Umbilical cord (tissue), 2 donors: ENCODE measurements around the gene TMEM220. TPM values are rescaled to one million over a fixed set of nuclear protein-coding genes. Genes with fewer than 3 reads are reported as not detected.
A peak's percentile ranks its signal among the peaks of the same experiment; 100 is the strongest.
"Not testable (repeated sequence)": the region's sequence is repeated elsewhere in the genome, so short reads cannot be mapped to it uniquely, and the experiment has no call there.

Experiments used
- DNase-seq: peaks from one replicate; pipeline ENCODE4 v3.0.0-alpha.2; 2015; ENCODE audit warnings: low spot score
- total RNA-seq: library from RNA; depleted of rRNA; stranded (reverse); fragments of >200 nt; gene quantifications from one replicate; pipeline ENCODE4 v1.2.3, GENCODE V29; 2014; ENCODE audit warnings: low replicate concordance; ENCODE audit not compliant: insufficient read depth

The TMEM220 gene
- total RNA-seq, 1 donor from 2014 or later = 20.0 TPM

DNA sequence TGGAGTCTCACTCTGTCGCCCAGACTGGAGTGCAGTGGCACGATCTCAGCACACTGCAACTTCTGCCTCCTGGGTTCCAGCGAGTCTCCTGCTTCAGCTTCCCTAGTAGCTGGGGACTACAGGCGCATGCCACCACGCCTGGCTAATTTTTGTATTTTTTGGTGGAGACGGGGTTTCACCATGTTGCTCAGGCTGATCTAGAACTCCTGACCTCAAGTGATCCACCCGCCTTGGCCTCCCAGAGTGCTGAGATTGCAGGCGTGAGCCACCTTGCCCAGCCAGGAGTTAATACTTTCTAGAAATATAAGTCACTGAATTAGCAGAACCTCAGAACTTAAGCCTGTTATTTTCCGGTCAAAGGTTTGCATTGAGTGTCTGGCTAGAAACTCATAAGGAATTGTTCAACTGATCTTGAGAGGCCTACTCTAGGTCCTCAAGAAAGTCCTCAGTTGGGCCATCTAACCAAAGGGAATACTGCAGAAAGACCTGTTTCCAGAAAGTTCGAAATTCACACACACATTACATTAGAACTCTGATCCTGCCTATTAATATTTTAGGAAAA lies 1.4 kb downstream of the TMEM220 start:
- DNase-seq = no peak

DNA sequence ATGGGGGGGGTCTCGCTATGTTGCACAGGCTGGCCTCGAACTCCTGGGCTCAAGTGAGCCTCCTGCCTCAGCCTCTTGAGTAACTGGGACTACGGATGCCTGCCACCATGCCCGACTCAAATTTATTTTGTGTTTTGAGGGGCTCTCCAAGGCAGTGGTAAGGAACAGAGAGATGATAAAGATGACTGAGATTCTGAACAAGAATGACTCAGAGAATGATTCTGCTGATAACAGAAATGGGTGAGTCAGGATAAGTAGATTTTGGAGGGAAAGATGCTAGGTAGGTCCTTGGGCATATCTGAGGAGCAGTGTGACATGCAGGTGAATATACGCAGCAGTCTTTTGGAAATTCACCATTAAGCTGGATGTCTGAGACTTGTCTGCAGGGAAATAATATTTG lies 2.6 kb downstream of the TMEM220 start:
- DNase-seq = no peak

DNA sequence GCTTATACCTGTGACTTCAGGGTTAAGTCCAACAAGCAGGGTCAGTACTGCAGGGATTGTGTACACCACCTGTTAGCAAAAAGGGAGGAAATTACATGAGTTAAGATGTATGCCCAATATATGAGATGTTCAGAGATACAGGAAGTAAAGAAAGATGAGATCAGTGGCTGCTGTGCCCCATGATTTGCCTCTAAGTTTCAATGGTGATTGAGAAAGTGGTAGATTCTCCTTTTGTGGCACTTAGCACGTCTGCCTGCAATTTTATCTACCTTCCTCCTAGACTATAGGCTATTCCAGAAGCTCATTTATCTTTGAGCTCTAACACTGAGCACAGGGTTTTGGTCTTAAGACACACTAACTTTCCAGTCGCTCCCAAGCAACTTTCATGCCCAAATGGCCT lies 3.6 kb downstream of the TMEM220 start:
- DNase-seq = no peak

DNA sequence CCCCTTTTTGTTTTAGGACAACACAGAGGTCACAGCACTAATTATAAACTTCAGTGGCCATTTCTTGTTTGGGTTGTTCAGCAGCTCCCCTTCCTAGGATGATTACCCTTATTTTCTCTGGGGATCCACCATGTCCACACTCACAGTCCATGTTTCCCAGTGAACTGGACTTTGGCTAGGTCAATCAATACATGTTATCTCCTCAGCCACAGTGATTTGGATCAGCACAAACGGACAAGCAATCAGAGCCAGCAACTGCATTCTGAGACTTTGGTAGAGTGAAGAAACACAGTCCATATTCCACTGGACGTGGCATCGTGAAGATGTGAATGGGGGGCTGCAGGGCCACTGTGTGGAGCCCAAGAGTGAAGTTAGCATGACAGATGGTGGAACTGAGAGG lies 4.6 kb downstream of the TMEM220 start:
- no peak for DNase-seq

DNA sequence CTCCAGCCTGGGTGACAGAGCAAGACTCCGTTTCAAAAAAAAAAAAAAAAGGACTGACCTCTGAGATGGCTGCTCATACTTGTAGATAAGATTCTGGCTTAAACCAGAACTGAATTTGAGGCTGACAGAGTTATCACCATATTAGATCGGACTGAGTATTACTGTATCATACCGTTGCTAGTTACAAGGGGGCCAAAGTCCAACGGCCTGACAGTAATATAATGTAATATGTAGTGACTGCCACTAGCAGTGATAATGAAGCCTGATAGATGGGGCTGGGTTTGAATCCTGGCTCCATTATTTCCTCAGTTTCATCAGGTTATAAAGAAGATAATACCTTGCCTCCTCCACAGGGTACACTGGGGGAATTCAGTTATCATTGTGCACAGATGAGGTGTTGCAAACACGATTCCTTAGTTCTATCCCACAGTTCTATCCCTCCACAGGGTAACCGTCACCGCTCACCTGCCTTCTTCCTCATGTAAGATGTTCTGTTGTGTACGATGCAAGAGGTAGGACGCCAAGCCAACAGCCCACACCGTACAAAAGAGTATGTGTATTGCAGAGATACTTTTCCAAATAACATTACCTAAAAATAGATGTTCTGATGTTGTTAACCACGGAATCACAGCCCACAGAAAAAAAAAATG lies 5.2 kb downstream of the TMEM220 start:
- DNase-seq = no peak

DNA sequence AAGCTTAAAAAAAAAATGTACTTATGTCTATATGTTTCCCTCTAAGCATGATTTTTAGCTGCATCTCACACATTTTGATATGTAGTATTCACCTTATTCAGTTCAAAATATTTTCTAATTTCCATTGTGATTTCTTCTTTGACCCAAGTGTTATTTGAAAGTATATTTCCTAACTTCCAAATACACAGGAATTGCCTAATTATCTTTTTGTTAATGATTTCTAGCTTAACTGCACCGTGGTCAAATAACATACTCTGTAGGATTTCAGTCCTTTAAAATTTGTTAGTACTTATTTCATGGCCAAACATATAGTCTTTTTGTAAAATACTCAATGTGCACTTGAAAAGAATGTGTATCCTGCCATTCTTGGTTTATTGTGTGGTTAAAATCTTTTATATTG lies 11.3 kb downstream of the TMEM220 start:
- DNase-seq = no peak

DNA sequence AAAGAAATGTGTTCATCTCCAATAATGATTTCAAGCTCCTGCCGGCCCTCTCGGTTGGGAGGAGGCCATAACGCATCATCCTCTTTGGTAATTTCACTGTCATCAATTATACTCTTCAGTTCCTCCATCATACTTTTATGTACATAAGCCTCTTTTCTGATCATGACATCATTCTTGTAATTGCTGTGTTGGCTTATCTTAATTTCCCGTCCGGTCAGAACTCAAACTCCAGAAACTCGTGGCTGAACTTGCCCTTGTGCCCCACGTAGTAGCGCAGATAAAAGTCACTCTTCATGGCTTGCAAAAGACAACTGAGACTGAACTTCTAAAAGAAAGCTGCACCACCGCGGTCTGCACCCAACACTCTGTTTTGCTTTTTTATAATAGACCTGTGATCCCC lies 13.6 kb downstream of the TMEM220 start:
- DNase-seq = no peak

DNA sequence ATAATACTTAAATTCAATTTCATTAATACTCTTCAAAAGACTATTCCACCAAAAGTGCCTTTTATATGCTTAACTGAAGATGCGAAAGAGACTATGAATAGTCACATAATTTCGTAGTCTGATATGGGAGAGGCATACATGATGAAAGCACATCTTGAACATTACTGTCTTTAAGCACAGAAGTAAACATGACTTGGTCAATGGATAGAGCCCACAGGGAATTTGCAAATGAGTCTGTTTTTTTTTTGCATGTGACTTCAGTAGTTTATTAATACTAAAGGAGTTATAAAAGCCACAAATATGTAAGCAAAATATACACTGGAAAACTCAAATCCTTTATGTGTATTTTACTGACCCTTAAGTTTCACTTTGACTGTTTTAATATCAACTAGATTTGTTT lies 16.5 kb downstream of the TMEM220 start:
- no peak for DNase-seq

DNA sequence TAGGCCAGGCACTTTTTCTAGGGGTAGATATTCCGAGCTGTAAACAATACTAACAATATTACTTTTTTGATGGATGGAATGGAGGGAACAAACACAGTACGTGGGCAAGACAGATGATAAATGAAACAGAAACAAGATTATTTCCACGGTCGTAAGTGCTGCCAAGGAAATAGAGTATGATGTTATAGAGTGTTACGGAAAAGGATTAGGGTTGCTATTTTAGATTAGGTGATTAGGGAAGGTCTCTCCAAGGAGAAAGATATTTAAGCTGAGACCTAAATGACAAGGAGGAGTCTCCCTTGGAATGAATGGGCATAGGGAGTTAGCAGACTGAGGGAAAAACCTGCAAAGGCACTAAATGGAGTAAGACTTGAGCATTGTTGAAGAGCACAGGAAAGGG lies 24.1 kb downstream of the TMEM220 start:
- DNase-seq = no peak

DNA sequence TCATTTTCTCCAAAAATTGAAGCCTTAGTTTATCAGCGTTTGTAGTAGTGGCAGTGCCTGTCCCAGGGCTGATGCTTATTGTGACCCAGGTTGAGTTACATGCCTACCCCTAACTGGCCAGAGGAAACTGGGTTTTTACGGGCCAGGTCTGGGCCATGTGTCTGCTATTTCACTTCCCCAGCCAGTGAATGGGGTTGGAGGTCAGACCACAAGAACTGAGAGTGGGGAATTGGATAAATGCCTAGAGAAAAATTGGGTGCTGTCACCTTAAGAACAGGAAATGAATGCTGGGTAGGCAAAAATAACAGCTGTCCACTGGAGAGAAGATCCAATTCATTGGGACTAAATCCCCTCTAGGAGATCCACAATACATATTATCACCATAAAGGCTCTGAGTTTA lies 27.2 kb downstream of the TMEM220 start:
- no peak for DNase-seq

DNA sequence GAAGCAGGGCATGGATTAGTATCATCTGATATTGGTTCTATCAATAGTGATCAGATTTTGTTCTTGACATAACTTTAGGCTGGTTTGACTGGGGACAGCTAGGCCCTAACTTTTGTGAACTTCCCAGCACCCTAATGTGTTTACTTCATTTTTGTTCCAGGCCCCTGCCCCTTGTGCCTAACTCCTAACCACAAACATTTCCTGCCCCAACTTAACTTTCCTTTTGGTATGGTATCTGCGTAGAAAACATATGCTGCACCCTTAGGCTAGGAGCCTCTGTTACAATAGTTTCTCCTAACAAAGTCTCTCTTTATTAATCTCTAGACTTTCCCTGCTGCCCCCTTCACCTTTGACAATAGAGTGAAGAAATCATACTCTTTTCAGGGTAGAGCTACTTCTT lies 30.0 kb downstream of the TMEM220 start:
- DNase-seq = no peak

DNA sequence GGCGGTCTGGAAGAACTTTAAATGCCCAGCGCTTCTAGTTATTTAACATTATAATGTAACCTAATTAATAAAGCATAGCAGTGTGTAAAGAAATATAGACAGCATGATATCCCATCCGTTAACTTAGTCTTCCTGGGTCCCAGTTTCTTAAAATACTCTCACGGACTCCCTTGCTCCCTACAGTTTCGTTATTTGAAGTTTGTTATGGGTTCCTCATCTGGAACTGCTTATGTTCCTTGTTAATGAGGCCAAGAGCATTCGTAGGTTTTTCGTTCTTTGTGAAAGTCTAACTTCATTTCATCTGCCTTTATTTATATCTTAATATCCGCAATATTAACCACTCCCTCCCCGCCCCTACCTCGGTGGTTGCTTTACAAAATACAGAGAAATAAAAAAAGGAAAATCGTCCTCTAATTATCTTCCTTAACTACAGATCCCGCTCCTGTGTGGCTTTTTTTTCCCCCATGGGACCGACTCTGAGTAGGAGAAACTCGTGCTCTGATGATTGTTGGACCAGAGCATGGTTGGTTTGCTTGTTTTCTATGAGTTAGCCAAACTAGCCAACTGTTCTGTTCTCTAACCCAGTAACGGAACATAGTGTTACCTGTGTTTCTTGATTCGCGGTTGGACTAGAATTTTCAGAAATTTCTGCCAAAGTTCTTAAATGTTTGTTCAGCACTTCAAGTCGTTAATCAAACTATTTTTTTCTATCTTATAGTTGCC lies 31.6 kb downstream of the TMEM220 start:
- peak; percentile 21 for DNase-seq

DNA sequence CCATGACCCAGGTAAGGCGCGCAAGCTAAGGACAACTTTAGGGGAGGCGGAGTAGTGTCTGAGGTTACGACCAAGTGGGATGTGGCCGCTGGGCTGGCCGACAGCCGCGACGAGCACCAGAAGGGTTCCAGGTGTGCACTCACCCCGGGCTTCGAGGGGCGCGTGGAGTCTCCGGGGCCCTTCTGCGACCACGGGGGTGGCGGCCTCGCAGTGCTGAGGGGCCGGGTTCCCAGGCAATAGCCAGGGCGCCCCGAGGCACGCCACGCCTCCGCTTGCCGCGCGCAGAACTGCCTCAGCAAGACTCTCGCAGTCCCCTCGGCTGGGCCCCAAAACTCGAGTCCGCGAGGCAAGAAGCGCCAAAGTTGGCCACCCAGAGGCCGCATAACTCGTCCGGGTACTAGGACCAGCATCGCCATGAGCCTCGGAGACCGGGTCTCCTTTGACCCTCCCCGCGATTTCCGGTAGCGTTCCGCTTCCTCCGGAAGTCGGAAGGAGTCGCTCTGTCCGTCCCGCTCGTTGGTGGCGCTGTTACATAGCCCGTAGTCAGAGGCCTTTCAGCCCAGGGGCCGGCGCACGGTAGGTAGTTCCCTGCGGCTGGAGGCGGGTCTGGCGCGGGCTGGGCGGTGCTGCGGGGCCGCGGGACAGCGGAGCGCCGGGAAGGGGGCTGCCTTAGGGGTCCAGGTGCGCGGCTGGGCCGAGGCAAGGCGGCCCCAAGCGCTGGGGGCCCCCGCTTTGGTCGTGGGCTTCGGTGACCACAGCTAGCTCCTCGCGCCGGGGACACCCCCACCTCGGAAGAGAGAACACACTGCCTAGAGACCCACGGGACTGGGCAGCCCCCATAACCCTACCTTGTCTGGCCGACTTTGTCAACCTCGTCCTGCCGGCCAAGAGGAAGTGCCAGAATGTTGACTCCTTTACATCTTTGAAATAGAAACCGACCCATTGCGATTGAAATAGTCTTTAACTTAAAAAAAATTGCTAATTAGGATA lies 32.4 kb downstream of the TMEM220 start, which contains the start of the genes ADPRM and SCO1:
ADPRM (plus strand) TSS at position 503 of the 990 bp plus-strand sequence. CDS start 7,333 bp downstream, outside the sequence.
SCO1 (minus strand) TSS at position 442 of the 990 bp plus-strand sequence; CDS start at position 416, 26 bp downstream.
- peak; percentile 98 for DNase-seq

DNA sequence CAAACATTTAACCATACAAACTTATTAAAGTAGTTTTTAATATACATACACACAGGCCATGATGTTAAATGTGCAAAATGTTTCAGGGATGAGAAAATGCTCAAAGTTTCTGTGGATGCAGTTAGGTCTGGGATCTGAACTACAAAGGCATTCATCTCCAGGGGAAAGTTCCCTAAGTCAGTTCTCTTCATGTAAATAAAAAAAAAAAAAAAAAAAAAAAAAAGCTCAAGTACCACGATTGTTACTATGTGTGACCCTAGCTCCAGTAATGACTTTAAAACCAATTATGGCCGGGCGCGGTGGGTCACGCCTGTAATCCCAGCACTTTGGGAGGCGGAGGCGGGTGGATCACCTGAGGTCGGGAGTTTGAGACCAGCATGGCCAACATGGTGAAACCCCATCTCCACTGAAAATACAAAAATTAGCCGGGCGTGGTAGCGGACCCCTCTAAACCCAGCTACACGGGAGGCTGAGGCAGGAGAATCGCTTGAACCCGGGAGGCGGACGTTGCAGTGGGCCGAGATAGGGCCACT lies 33.9 kb downstream of the TMEM220 start:
- not testable (repeated sequence) for DNase-seq

DNA sequence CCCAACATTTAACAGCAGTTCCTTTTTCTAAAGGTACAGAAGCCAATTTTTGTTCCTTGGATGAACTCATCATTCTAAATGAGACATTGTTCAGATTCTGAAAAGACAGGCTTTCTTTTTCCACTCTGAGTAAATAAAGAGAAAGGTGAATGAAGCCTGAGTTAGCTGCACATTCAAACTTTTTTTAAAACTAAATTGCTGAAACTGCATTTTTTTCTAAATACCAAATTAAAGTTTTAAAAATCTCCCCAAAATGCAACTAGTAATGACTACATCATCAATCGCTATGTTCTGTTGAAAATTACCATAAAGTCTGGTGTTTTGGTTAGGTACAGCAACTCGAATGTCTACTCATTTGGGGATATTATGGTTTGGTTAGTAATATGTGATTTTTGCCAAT lies 42.3 kb downstream of the TMEM220 start:
- DNase-seq = no peak

DNA sequence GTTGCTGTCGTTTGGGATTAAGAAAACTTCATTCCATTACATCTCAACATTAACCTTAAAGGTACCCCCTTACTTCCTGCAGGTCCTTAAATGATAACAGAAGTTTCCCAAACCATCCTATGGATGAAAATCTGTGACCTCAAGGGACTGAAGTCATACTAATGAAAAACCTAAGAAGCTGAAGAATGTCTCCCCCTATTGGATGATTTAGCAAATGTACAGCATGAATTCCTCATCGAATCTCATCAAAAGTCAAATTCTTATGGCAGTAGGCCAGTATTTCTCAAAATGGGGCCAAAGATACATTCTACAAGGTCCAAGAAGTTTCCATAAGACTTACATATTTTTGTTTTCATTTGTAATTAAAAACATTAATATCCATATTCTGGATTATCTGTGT lies 46.0 kb downstream of the TMEM220 start:
- DNase-seq = peak; percentile 11

DNA sequence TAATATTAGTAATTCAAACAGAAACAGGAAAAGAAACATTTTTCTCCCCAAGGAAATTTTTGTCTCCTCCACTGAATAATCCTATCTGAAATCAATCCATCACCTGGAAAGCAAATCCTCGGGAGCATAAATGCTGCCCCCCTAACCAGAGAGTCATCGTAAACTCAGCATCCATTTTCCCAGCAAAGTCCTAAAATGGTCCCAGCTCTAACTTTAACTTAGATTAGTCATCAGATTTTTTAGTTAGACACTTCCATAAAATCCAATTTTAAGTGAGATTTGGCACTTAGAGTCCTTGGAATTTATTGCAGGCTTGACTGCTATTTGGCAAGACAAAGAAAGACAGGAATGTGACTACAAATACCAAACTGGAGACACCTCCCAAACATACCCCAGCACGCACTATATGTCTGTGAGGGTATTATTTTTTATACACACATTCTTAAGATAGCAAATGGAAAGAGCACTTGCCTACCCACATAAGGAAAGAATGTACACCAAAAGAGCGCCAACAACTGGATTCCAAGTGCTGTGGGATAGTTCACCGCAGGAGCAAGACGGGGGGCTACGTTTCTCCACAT lies 47.9 kb downstream of the TMEM220 start:
- DNase-seq = peak; percentile 56

DNA sequence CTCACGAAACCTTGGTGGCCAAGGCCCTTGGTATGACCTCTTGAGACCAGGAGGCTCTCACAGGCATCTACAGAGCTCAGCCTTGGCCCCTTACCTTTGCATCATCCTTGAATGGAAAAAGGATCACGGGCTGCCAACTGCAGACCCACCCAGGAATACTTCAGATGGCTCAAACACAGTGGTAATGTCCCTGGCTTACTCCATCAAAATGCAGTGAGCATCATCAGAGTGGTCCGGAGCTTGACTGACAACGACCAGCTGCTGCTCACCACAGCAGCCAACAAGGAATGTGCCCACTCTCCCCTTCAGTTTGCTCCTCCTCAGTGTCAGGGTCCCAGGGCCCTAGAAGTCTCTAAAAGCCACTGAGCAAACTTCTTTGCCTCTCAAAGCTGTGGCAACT lies 55.1 kb downstream of the TMEM220 start:
- DNase-seq = no peak

DNA sequence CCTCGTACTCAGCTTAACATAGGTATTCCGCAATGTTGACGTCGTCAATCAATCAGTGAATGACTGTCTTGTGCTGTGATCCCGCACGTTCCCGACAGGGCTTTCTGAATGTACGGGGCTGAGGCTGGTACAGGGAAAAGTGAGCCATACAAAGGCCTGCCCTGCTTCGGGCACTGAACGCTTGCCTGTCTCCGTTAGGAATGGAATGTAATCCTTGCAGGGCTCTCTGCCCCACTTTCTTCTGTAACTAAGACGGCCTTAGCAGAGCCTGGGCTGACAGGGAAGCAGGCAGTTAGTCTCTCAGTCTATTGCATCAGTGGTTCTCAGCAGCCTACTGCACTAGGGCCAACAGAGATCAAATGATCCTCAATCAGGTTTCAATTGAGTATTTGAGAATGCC lies 56.5 kb downstream of the TMEM220 start:
- peak; percentile 63 for DNase-seq

DNA sequence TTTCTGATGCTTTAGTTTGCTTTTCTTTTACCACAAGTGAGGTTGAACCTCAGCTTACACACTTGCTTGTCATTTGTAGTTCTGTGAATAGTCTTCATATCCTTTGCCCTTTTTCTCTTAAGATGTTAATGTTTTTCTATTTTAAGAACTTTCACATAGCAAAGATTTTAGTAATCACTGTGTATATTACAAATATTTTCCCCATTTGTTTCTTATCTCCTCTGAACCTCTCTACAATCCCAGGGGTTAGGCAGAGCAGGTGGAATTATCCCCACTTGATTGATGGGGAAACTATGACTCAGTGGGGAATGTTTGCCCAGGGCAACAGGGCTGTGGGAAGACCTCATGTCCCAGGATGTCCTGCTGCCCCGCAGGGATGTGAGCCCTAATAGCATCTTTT lies 61.0 kb downstream of the TMEM220 start:
- peak; percentile 18 for DNase-seq

DNA sequence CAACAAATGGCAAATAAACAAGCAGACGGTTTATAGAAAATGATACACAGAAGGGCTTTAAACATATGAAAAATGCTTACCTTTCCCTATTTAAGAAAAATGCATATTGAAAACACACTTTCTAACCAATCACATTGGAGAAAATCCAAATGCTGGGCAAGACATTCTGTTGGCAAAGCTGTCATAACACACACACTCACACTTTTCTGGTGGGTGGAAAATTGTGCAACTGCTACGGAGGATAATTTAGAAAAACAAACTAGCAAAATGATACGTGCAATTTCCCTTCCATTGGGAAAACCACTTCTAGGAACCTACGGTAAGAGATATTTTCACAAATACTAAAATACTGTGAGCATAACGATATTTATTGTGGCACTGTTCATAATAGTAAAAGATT lies 62.9 kb downstream of the TMEM220 start:
- DNase-seq = no peak
